ENCODE results near the gene SCYL1. TPM values are rescaled to one million over a fixed set of nuclear protein-coding genes. Genes with fewer than 3 reads are reported as not detected.

SCYL1 gene
- total RNA-seq, 1 donor from 2014 or later = 75.7 TPM

- intact Hi-C loops (cut with micrococcal nuclease) = no loop called here
- Mint-ChIP-seq H3K36me3 (ENCODE audit: low read depth) (no peaks in the 10 kb centered on the region), H3K4me1 (peaks cover 62% of the 10 kb centered on the region), H3K9me3 (no peaks in the 10 kb centered on the region), H3K27ac (no peak overlapping the region), H3K27me3 (no peaks in the 10 kb centered on the region), H3K4me3 (no peak overlapping the region)
- CTCF ChIA-PET = interaction anchor here (1.2 kb wide), 1 partner anchor 8 kb away, joined by 5 read pairs; no protein-coding TSS in a partner anchor
- DNase-seq (no peak), ATAC-seq (ENCODE audit: low read depth) (no peak)
- POLR2A ChIA-PET = interaction anchor here (0.6 to 1.8 kb wide), 6 partner anchors 9 to 226 kb away, joined by 3 to 7 read pairs (median 5); no protein-coding TSS in a partner anchor
- no peak for TF ChIP-seq CTCF (IDR thresholded peaks at IDR 0.05)
Observed at GRCh38 chr11:65549096-65549495, 24.2 kb downstream of the SCYL1 start.

DNA sequence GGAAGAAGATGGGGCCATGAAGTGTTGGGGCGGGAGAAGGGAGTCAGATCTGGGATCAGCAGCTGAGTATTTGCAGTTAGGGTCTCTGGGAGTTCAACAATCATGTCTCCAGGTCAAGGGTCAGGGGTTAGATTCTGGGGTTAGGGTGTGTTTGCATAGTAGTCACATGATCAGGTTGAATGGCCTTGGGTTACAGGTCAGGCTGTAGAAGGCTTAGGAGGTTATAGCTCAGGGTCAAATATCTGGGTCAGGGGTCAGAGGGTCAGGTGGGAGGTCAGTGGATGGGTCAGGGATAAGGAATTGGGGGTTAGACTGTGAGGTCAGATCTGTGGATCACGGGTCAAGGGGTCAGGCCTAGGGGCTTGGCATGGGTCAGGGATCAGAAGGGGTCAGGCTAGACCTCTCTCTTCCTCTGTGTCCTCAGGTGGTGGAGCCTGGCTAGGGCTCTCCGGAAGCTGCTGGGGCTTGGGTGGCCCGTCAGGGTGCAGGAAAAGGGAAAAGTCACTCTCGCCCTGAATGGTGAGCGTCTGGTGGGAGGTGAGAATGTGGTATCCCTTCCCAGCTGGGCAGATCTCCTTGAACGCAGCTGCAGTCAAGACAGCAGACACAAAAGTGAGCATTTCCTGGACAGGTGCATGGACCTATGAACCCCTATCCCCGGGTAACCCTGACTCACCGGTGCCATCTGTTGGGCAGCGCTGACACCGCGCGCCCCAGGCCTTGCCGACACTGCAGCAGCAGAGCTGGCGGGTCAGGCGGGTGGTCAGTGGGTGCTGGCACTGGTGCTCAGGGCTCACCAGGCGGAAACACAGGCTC lies 26.9 kb downstream of the SCYL1 start:
- no peaks in the 10 kb centered on the region for H3K27me3 Mint-ChIP-seq
- intact Hi-C loops (cut with micrococcal nuclease) = loop anchor here (1.0 kb wide), 2 partner anchors 11 to 185 kb away; no protein-coding TSS in a partner anchor
- DNase-seq = peak; percentile 69
- peak; percentile 83 for ATAC-seq (ENCODE audit: low read depth)
- peak overlapping the region; percentile 24 for H3K4me3 Mint-ChIP-seq
- no peak for TF ChIP-seq CTCF (IDR thresholded peaks at IDR 0.05)
- H3K9me3 Mint-ChIP-seq = no peaks in the 10 kb centered on the region
- peak overlapping the region; percentile 59 for H3K27ac Mint-ChIP-seq
- H3K4me1 Mint-ChIP-seq = peaks cover 64% of the 10 kb centered on the region
- ChIA-PET POLR2A (interaction anchor here (0.5 to 3.2 kb wide), 16 partner anchors 9 to 173 kb away, joined by 3 to 38 read pairs (median 3); partner anchors contain the start of genes MALAT1 and ZNRD2), CTCF (interaction anchor here (0.5 to 3.7 kb wide), 10 partner anchors 11 to 189 kb away, joined by 3 to 47 read pairs (median 4); partner anchors contain the start of genes EHBP1L1 and ZNRD2)
- no peaks in the 10 kb centered on the region for H3K36me3 Mint-ChIP-seq (ENCODE audit: low read depth)

DNA sequence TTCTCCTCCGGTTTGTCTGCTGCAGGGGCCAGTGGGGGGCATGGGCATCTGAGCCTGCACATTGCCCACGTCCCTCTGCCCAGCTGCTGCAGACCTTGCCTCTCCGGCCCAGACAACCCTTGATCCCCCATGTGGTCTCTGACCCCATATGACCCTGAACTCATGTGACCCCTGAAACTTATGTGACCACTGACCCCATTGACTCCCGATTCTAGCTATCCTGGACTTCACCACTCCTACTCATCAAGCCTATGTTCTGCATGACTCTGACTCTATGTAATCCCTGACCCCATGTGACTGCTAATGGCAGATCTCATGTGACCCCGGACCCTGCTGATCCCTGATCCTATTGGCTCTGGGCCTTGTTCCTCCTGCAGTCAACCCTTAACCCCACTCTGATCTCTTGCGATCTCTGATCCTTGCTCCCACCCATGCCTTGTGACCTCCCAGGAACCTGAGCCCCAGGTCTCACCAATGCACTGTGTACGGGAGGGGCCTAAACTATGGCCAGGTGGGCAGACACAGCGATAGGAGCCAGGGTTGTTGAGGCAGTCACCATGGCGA lies 27.6 kb downstream of the SCYL1 start:
- H3K4me1 Mint-ChIP-seq = peaks cover 63% of the 10 kb centered on the region
- ChIA-PET CTCF (interaction anchor here (0.5 to 3.7 kb wide), 6 partner anchors 11 to 190 kb away, joined by 3 to 47 read pairs (median 6); partner anchors contain the start of gene ZNRD2), POLR2A (interaction anchor here (0.5 to 3.2 kb wide), 13 partner anchors 9 to 504 kb away, joined by 3 to 38 read pairs (median 3); partner anchors contain the start of gene ZNRD2)
- H3K4me3 Mint-ChIP-seq = peak overlapping the region; percentile 24
- H3K27ac Mint-ChIP-seq = peak overlapping the region; percentile 59
- DNase-seq (no peak), ATAC-seq (ENCODE audit: low read depth) (no peak)
- intact Hi-C loops (cut with micrococcal nuclease) = loop anchor here (1.0 kb wide), 2 partner anchors 12 to 186 kb away; no protein-coding TSS in a partner anchor
- H3K9me3 Mint-ChIP-seq = no peaks in the 10 kb centered on the region
- no peaks in the 10 kb centered on the region for H3K27me3 Mint-ChIP-seq
- H3K36me3 Mint-ChIP-seq (ENCODE audit: low read depth) = no peaks in the 10 kb centered on the region
- TF ChIP-seq CTCF (IDR thresholded peaks at IDR 0.05) = no peak

DNA sequence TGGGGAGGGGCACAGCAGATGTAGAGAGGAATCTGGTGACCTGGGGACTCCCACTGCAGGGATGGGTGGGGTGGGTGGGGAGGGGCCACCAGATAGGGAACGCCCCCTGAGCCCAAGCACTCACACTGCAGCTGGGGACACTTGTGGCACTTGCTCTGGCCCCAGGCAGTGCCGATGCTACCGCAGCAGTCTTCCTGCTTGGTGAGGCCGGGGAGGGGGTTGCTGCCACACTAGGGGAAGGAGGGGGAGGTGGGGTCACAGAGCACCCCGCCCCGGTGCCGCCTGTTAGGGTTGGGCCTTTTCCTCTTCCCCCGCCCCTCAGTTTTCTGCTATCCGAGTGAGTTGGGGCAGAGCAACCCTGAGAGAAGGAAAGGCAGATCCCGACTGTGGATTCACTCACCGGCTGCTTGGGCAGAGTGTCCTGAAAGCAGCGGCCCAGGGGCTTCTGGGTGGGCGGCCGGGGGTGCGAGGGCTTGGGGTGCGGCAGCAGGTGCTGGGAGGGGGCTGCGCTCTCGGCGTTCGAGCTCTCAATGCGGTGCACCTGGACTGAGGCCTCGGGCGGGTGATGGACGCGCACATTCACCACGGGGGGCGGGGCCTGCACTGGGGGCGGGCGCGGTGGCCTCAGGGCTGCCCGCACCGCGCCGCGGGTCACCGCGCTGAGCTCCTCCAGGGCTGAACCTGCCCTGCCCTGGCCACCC lies 28.6 kb downstream of the SCYL1 start:
- intact Hi-C loops (cut with micrococcal nuclease) = no loop called here
- H3K27ac Mint-ChIP-seq = no peak overlapping the region
- H3K4me3 Mint-ChIP-seq = no peak overlapping the region
- ChIA-PET POLR2A (interaction anchor here (0.6 to 3.2 kb wide), 5 partner anchors 12 to 505 kb away, joined by 4 to 38 read pairs (median 8); partner anchors contain the start of gene ZNRD2), CTCF (interaction anchor here (1.5 to 3.7 kb wide), 3 partner anchors 10 to 35 kb away, joined by 3 to 47 read pairs (median 12); no protein-coding TSS in a partner anchor)
- ATAC-seq (ENCODE audit: low read depth) (peak; percentile 36), DNase-seq (no peak)
- no peaks in the 10 kb centered on the region for H3K36me3 Mint-ChIP-seq (ENCODE audit: low read depth)
- no peaks in the 10 kb centered on the region for H3K9me3 Mint-ChIP-seq
- H3K4me1 Mint-ChIP-seq = peaks cover 54% of the 10 kb centered on the region
- H3K27me3 Mint-ChIP-seq = no peaks in the 10 kb centered on the region
- TF ChIP-seq CTCF (IDR thresholded peaks at IDR 0.05) = no peak

Data from activated B cell treated with CpG ODN at 0.5 μM for 24 hours (primary cell).